Erythroblast (primary cell): ENCODE data around the gene CDH18.

ENCODE experiments used
- GATA1 ChIP-seq: IDR thresholded peaks from 2 replicates; pipeline ENCODE4 v1.6.1; 2011; ENCODE audit warnings: low read depth, mild to moderate bottlenecking, control low read depth, low read length, moderate library complexity
- POLR2A ChIP-seq: IDR thresholded peaks from 2 replicates; pipeline ENCODE4 v1.6.1; 2011; ENCODE audit warnings: mild to moderate bottlenecking, low read length

- TF ChIP-seq GATA1 (no peak), POLR2A (no peak)
These were observed 332.4 kb downstream of the CDH18 start for GRCh38 chr5:19655627-19656026.
